GM21576 (cell line): ENCODE measurements around the gene TTYH1.
"Not testable (repeated sequence)": the region's sequence is repeated elsewhere in the genome, so short reads cannot be mapped to it uniquely, and the experiment has no call there.

Experiments
- ATAC-seq: cut with Tn5 transposase; IDR thresholded peaks from one replicate; pipeline ENCODE4 v1.9.1; 2021; ENCODE audit warnings: mild to moderate bottlenecking, moderate library complexity; ENCODE audit not compliant: unreplicated experiment

The TTYH1 gene

GRCh38 chr19:54436628-54437252 is 21.5 kb downstream of the TTYH1 start:
- ATAC-seq = no peak

GRCh38 chr19:54439174-54439851 is 24.0 kb downstream of the TTYH1 start:
- ATAC-seq = no peak

- ATAC-seq = no peak
Observed at GRCh38 chr19:54440641-54441040, 25.4 kb downstream of the TTYH1 start.

- no peak for ATAC-seq
Observed at GRCh38 chr19:54444737-54445136, 29.5 kb downstream of the TTYH1 start.

GRCh38 chr19:54446349-54446748 is 31.1 kb downstream of the TTYH1 start:
- not testable (repeated sequence) for ATAC-seq

- ATAC-seq = no peak
Observed at GRCh38 chr19:54448040-54448773, 32.9 kb downstream of the TTYH1 start.

GRCh38 chr19:54448774-54449700 is 33.8 kb downstream of the TTYH1 start, which contains the start of gene LENG8:
LENG8 (plus strand) TSS chr19:54449199; CDS start chr19:54451345, 2,146 bp downstream.
- ATAC-seq = peak; percentile 81

- ATAC-seq = peak; percentile 0
Observed at GRCh38 chr19:54449701-54450069, 34.4 kb downstream of the TTYH1 start.

GRCh38 chr19:54451331-54451871 is 36.1 kb downstream of the TTYH1 start:
- ATAC-seq = no peak

GRCh38 chr19:54451997-54452396 is 36.7 kb downstream of the TTYH1 start:
- no peak for ATAC-seq

- no peak for ATAC-seq
Observed at GRCh38 chr19:54452626-54453025, 37.4 kb downstream of the TTYH1 start.

GRCh38 chr19:54453921-54454780 is 38.9 kb downstream of the TTYH1 start:
- no peak for ATAC-seq

- ATAC-seq = no peak
Observed at GRCh38 chr19:54454781-54455675, 39.8 kb downstream of the TTYH1 start.

GRCh38 chr19:54455786-54456422 is 40.6 kb downstream of the TTYH1 start:
- no peak for ATAC-seq

- ATAC-seq = no peak
Observed at GRCh38 chr19:54456423-54457373, 41.4 kb downstream of the TTYH1 start.

GRCh38 chr19:54457773-54458647 is 42.7 kb downstream of the TTYH1 start:
- ATAC-seq = no peak
